NB4 (cell line): ENCODE results near the gene BCL7C.

Experiments
- TF ChIP-seq, protein P1 (sequence below): IDR thresholded peaks from one replicate; pipeline ENCODE4 v1.5.1; 2012; ENCODE audit warnings: low read depth, low read length
- TF ChIP-seq, protein P2 (sequence below): IDR thresholded peaks from 2 replicates; pipeline ENCODE4 v1.6.1; 2011; ENCODE audit warnings: low read depth, low read length

GRCh38 chr16:30925632-30925987, 31.7 kb upstream of the BCL7C start:
- TF ChIP-seq, protein P1, sequence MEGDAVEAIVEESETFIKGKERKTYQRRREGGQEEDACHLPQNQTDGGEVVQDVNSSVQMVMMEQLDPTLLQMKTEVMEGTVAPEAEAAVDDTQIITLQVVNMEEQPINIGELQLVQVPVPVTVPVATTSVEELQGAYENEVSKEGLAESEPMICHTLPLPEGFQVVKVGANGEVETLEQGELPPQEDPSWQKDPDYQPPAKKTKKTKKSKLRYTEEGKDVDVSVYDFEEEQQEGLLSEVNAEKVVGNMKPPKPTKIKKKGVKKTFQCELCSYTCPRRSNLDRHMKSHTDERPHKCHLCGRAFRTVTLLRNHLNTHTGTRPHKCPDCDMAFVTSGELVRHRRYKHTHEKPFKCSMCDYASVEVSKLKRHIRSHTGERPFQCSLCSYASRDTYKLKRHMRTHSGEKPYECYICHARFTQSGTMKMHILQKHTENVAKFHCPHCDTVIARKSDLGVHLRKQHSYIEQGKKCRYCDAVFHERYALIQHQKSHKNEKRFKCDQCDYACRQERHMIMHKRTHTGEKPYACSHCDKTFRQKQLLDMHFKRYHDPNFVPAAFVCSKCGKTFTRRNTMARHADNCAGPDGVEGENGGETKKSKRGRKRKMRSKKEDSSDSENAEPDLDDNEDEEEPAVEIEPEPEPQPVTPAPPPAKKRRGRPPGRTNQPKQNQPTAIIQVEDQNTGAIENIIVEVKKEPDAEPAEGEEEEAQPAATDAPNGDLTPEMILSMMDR: no peak
- TF ChIP-seq, protein P2, sequence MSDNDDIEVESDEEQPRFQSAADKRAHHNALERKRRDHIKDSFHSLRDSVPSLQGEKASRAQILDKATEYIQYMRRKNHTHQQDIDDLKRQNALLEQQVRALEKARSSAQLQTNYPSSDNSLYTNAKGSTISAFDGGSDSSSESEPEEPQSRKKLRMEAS: no peak
